Tibial nerve (tissue), 4 donors: Measurements from ENCODE around the gene ITPK1. TPM values are rescaled to one million over a fixed set of nuclear protein-coding genes. Genes with fewer than 3 reads are reported as not detected.

Experiments
- DNase-seq, 2 donors: peaks; one replicate each; pipeline ENCODE4 v3.0.0-alpha.2; 2019; ENCODE audit warnings: low spot score in 2 of 2
- H3K27ac ChIP-seq, 4 donors: fragments of 200-600 bp; sonication (generic) in 3 of 4; one replicate each; pipeline ENCODE4 v1.5.1; 2017 to 2019; ENCODE audit warnings: mild to moderate bottlenecking in 1 of 4
- H3K27me3 ChIP-seq, 2 donors: fragments of 200-600 bp; sonication (generic) in 1 of 2; one replicate each; pipeline versions ENCODE4 v1.5.1 to v1.6.0; 2017 to 2019
- H3K36me3 ChIP-seq, 3 donors: fragments of 200-600 bp; sonication (generic); one replicate each; pipeline ENCODE4 v1.5.1; 2018 to 2019
- H3K4me1 ChIP-seq, 4 donors: fragments of 200-600 bp; sonication (generic) in 3 of 4; one replicate each; pipeline ENCODE4 v1.5.1; 2017 to 2019
- H3K4me3 ChIP-seq, 4 donors: fragments of 200-600 bp; sonication (generic) in 3 of 4; one replicate each; pipeline ENCODE4 v1.5.1; 2017 to 2019; ENCODE audit warnings: mild to moderate bottlenecking in 1 of 4, moderate library complexity in 1 of 4
- H3K9me3 ChIP-seq, 4 donors: fragments of 200-600 bp; sonication (generic) in 3 of 4; one replicate each; pipeline ENCODE4 v1.5.1; 2017 to 2019
- EP300 ChIP-seq, 2 donors: sonication (generic); formaldehyde crosslinking; IDR thresholded peaks; one replicate each; pipeline ENCODE4 v1.6.1; 2017; ENCODE audit warnings: antibody characterized with exemption in 2 of 2, mild to moderate bottlenecking in 1 of 2
- POLR2A ChIP-seq, 2 donors: fragments of 450-650 bp; IDR thresholded peaks; one replicate each; pipeline ENCODE4 v1.6.1; 2017; ENCODE audit warnings: antibody characterized with exemption in 2 of 2, mild to moderate bottlenecking in 2 of 2, moderate library complexity in 2 of 2
- WGBS, 2 donors: methylation state at CpG; one replicate each; pipeline ENCODE4 v1.1.5; 2018; 5-methylcytosine and 5-hydroxymethylcytosine counted together
- total RNA-seq, 4 donors: library from RNA; depleted of rRNA; stranded (reverse); fragments of >200 nt; gene quantifications; one replicate each; pipeline ENCODE4 v1.1.0, GENCODE V29; 2016
- TF ChIP-seq, protein P1 (sequence below), 5 experiments: fragments of 200-600 bp in 3 of 5; fragments of 450-650 bp in 2 of 5; sonication (generic) in 3 of 5; IDR thresholded peaks; one replicate each; pipeline ENCODE4 v1.5.1; 2016 to 2019; ENCODE audit warnings: antibody characterized with exemption in 5 of 5, mild to moderate bottlenecking in 3 of 5, moderate library complexity in 2 of 5

The ITPK1 gene
- total RNA-seq, 4 donors from 2014 or later = 67.4 to 121 (median 92.5) TPM

DNA sequence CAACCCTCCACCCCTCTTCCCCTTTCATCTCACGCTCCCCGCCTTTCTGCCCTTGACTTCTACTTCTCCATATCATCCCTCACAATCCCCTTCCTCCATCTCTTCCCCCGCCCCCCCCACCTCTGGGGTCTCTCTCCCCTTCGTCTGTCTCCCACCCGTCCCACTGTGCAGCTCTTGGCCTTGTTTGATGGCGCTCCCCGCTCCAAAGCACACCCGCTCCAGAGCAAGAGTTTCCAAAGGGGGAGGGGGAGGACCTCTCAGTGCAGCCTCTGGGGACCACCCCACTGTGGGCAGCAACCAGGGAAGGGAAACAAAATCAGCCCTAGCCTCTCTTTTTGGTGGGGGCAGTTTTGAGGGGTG is 192.0 kb downstream of the ITPK1 start:
- no peak overlapping the region for H3K4me3 ChIP-seq
- WGBS, 2 donors = 40 to 48% methylated on average over 7 to 8 of the region's 8 CpGs

DNA sequence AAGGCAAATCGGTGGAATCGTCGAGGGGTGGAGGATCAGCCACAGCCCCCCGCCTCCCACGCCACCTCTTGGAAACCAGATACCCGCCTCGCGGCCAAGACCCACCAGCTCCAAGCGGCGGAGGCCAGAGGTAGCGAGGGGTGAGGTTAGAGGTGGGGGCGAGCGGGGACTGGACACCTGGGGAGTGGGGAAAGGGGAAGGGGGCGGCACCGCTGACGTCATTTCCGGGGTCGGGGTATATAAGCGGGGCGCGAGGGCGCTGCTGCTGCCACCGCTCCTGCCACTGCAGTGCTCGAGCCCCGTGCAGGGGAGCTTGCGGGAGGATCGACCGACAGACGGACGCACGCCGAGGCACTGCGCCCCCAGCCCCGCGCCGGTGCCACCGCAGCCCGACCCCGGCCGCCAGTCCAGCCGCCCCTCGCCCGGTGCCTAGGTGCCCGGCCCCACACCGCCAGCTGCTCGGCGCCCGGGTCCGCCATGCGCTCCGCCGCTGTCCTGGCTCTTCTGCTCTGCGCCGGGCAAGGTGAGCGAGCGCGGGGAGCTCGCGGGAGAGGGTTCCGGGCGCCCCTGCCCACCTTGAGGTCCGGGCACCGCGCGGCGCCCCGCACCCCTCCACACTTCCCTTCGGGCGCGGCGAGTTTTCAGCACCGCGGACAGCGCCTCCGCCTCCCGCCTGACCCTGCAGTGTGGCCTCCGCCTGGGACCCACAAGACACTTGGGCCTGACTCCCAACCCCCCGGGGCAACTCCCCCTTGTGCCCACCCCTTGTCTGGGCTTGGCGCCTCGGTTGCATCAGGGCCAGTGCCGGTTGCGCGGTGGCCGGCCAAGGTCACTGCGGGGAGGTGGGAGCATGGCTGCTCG is 192.6 kb downstream of the ITPK1 start, which contains the start of gene CHGA:
Gene CHGA, plus strand, starts transcription at position 268 of the 861 bp plus-strand sequence. Its CDS starts 210 bp downstream, at position 478.
- Histone ChIP-seq H3K36me3 (no peaks in the 10 kb centered on the region), H3K27ac (no peak within 1 kb of the TSS), H3K27me3 (peaks cover 0 to 25% of the 10 kb centered on the region in 2 donors), H3K4me1 (peaks cover 0 to 7% (median 0%) of the 10 kb centered on the region in 4 donors), H3K9me3 (no peaks in the 10 kb centered on the region), H3K4me3 (no peak within 1 kb of the TSS)
- TF ChIP-seq, protein P1, sequence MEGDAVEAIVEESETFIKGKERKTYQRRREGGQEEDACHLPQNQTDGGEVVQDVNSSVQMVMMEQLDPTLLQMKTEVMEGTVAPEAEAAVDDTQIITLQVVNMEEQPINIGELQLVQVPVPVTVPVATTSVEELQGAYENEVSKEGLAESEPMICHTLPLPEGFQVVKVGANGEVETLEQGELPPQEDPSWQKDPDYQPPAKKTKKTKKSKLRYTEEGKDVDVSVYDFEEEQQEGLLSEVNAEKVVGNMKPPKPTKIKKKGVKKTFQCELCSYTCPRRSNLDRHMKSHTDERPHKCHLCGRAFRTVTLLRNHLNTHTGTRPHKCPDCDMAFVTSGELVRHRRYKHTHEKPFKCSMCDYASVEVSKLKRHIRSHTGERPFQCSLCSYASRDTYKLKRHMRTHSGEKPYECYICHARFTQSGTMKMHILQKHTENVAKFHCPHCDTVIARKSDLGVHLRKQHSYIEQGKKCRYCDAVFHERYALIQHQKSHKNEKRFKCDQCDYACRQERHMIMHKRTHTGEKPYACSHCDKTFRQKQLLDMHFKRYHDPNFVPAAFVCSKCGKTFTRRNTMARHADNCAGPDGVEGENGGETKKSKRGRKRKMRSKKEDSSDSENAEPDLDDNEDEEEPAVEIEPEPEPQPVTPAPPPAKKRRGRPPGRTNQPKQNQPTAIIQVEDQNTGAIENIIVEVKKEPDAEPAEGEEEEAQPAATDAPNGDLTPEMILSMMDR (IDR thresholded peaks at IDR 0.05) = no peak
- TF ChIP-seq POLR2A (IDR thresholded peaks at IDR 0.05) (no peak), EP300 (IDR thresholded peaks at IDR 0.05) (no peak)
- DNase-seq = peak in 1 of 2 donors; percentile 18
- WGBS, 2 donors = 11 to 12% methylated on average over 53 to 75 of the region's 86 CpGs

More for the DNA sequence above, 192.0 kb downstream of the ITPK1 start:
- Histone ChIP-seq H3K27me3 (peaks cover 0 to 25% of the 10 kb centered on the region in 2 donors), H3K27ac (no peak overlapping the region), H3K36me3 (no peaks in the 10 kb centered on the region), H3K4me1 (peaks cover 0 to 7% (median 0%) of the 10 kb centered on the region in 4 donors), H3K9me3 (no peaks in the 10 kb centered on the region)
- DNase-seq = no peak
- TF ChIP-seq POLR2A (IDR thresholded peaks at IDR 0.05) = no peak
- TF ChIP-seq EP300 (IDR thresholded peaks at IDR 0.05) = no peak

DNA sequence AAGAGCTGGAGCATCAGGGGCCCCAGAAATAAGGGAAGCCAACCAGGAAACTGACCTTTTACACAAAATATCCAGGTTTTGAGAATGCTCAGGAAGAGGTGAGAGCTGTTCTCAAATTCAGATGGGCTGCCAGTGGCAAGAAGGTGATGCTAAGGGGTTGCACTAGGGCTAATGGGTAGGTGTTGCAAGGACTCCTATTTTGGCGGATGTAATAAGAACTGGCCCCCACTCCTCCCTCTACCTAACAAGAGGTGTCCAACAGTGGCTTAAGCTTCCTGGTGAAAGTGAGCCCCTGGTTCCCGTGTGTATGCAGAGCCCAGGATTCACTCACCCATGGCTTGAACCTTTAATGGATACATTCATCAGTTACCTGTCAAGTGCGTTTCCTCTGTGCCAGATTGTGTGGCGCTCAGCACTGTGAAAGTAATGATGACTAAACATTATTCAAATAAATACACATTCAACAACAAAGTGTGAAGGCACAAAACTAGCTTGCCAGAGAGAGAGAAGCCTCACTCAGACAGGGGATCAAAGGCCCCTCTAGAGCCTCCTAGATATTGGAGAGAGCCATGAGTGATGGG is 193.5 kb downstream of the ITPK1 start:
- Histone ChIP-seq H3K27me3 (peaks cover 0 to 25% of the 10 kb centered on the region in 2 donors), H3K27ac (no peak overlapping the region), H3K9me3 (no peaks in the 10 kb centered on the region), H3K36me3 (no peaks in the 10 kb centered on the region), H3K4me3 (no peak overlapping the region), H3K4me1 (peaks cover 0 to 7% (median 0%) of the 10 kb centered on the region in 4 donors)
- no peak for DNase-seq
- TF ChIP-seq, protein P1 (IDR thresholded peaks at IDR 0.05) = no peak
- TF ChIP-seq EP300 (IDR thresholded peaks at IDR 0.05) (no peak), POLR2A (IDR thresholded peaks at IDR 0.05) (no peak)
- WGBS, 2 donors = 70 to 73% methylated on average over 4 of the region's 4 CpGs

DNA sequence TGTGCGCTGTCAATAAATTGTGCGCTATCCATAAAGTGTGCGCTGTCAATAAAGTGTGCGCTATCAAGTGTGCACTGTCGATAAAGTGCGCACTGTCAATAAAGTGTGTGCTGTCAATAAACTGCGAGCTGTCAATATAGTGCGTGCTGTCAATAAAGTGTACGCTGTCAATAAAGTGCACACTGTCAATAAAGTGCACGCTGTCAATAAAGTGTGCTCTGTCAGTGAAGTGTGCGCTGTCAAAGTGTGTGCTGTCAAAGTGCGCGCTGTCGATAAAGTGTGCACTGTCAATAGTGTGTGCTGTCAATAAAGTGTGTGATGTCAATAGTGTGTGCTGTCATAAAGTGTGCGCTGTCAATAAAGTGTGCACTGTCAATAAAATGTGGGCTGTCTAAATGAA is 195.7 kb downstream of the ITPK1 start:
- H3K4me3 ChIP-seq = no peak overlapping the region
- WGBS, 2 donors = 95 to 96% methylated on average over 15 of the region's 15 CpGs
- no peaks in the 10 kb centered on the region for H3K36me3 ChIP-seq
- peaks cover 0 to 7% (median 0%) of the 10 kb centered on the region in 4 donors for H3K4me1 ChIP-seq
- H3K27me3 ChIP-seq = peaks cover 0 to 25% of the 10 kb centered on the region in 2 donors
- no peak overlapping the region for H3K27ac ChIP-seq
- H3K9me3 ChIP-seq = no peaks in the 10 kb centered on the region
- DNase-seq = no peak
- TF ChIP-seq EP300 (IDR thresholded peaks at IDR 0.05) (no peak), POLR2A (IDR thresholded peaks at IDR 0.05) (no peak)
- TF ChIP-seq, protein P1 (IDR thresholded peaks at IDR 0.05) = no peak

DNA sequence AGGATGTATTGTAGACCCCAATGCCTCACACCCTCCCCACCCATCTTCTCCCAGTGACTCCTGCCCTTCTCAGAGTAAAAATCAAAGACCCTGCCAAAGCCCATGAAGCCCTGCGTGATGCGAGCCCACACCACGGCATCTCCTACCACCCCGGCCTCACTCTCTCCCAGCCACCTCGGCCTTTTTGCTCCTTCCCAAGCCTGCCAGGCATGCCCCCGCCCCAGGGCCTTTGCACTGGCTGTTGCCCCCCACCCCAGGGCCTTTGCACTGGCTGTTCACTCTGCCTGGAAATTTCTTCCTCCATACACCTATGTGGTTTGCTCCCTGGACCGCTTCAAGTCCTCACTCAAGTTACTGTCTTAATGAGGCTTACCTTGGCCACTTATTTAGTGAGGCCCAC is 197.8 kb downstream of the ITPK1 start:
- WGBS, 2 donors = 72 to 77% methylated on average over 7 of the region's 7 CpGs
- no peak for TF ChIP-seq EP300 (IDR thresholded peaks at IDR 0.05)
- no peak for TF ChIP-seq POLR2A (IDR thresholded peaks at IDR 0.05)
- TF ChIP-seq, protein P1 (IDR thresholded peaks at IDR 0.05) = no peak
- DNase-seq = no peak
- H3K27ac ChIP-seq = no peak overlapping the region
- H3K4me1 ChIP-seq = peaks cover 0 to 1% (median 0%) of the 10 kb centered on the region in 4 donors
- H3K36me3 ChIP-seq = no peaks in the 10 kb centered on the region
- H3K9me3 ChIP-seq = no peaks in the 10 kb centered on the region
- H3K27me3 ChIP-seq = peaks cover 0 to 10% of the 10 kb centered on the region in 2 donors
- no peak overlapping the region for H3K4me3 ChIP-seq
